OCI-LY3 (cell line): ENCODE results near the gene HTR7.

ENCODE experiments used
- H2AFZ ChIP-seq: fragments of 200-600, 300-600 bp; shearing (Covaris generic); 2 replicates; pipeline ENCODE4 v1.6.0; 2014; ENCODE audit warnings: antibody characterized with exemption, low read depth, low read length
- H3K27ac ChIP-seq: fragments of 200-600, 300-600 bp; sonication (generic); 2 replicates; pipeline ENCODE4 v1.5.1; 2014; ENCODE audit warnings: mild to moderate bottlenecking, low read length, moderate library complexity, mixed read lengths
- H3K27me3 ChIP-seq: fragments of 200-600, 300-600 bp; sonication (generic); 2 replicates; pipeline ENCODE4 v1.6.1; 2014; ENCODE audit warnings: low read depth, low read length, mixed read lengths
- H3K36me3 ChIP-seq: fragments of 200-600, 300-600 bp; sonication (generic); replicated peaks from 2 replicates; pipeline ENCODE3; 2014; ENCODE audit warnings: low read depth, low read length, mixed read lengths
- H3K4me1 ChIP-seq: fragments of 300-600, 200-600 bp; sonication (generic); 2 replicates; pipeline ENCODE4 v1.6.1; 2014; ENCODE audit warnings: low read length, mixed read lengths
- H3K4me2 ChIP-seq: fragments of 200-600, 300-600 bp; sonication (generic); 2 replicates; pipeline ENCODE4 v1.6.1; 2014; ENCODE audit warnings: low read length, mixed read lengths
- H3K4me3 ChIP-seq: fragments of 300-600, 200-600 bp; sonication (generic); 2 replicates; pipeline ENCODE4 v1.5.1; 2014; ENCODE audit warnings: antibody characterized with exemption, mild to moderate bottlenecking, low read length, moderate library complexity
- H3K79me2 ChIP-seq: fragments of 300-600, 200-600 bp; shearing (Covaris generic); 2 replicates; pipeline ENCODE4 v1.6.1; 2014; ENCODE audit warnings: mild to moderate bottlenecking, low read length, mixed read lengths
- H3K9ac ChIP-seq: fragments of 300-600, 200-600 bp; shearing (Covaris generic); 2 replicates; pipeline ENCODE4 v1.6.0; 2014; ENCODE audit warnings: mild to moderate bottlenecking, low read length, moderate library complexity
- H3K9me3 ChIP-seq: fragments of 200-600, 300-600 bp; shearing (Covaris generic); 2 replicates; pipeline ENCODE4 v1.6.1; 2014; ENCODE audit warnings: low read length, mixed read lengths; ENCODE audit not compliant: insufficient read depth
- H4K20me1 ChIP-seq: fragments of 200-600, 300-600 bp; sonication (generic); 2 replicates; pipeline ENCODE4 v1.6.1; 2016; ENCODE audit warnings: low read length, mixed read lengths; ENCODE audit not compliant: insufficient read depth
- EZH2phosphoT487 ChIP-seq: fragments of 200-600 bp; shearing (Covaris generic); IDR thresholded peaks from 2 replicates; pipeline ENCODE4 v1.6.1; 2018; ENCODE audit warnings: antibody characterized with exemption, mixed run types, low read depth
- TF ChIP-seq, protein P1 (sequence below): fragments of 200-600, 300-600 bp; sonication (generic); IDR thresholded peaks from 2 replicates; pipeline ENCODE4 v1.5.1; 2014; ENCODE audit warnings: antibody characterized with exemption, low read length, low read depth

The HTR7 gene

DNA sequence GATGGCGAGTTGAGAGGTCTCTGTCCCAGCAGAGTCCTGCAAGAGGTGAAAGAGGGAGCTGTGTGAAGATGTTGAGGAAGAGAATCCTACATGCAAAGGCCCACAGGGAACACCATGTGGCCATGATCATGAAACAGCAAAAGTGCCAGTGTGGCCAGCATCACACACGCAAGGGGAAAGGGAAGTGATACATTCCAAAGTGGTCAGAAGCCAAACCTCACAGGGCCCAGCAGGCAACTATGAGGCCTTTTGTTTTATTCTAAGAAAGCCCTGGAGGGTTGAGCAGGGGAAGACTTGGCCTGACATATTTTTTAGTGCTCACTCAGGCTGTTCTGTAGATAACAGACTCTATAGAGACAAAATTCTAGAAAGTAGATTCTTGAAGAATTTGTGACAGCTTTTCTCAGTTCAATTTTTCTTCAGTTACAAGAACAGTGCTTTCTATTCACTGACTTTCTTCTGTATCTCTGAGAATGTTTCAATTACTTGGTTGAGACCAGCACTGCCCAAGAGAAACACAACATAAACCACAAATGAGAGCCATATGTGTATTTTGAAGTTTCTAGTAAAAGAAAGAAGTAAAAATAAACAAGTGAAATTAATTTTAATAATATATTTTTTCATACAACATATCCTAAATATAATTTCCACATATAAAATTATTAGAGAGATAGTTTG is 82.3 kb downstream of the HTR7 start:
- no peak overlapping the region for H3K9ac ChIP-seq
- H3K4me3 ChIP-seq, result no peak overlapping the region
- H3K4me1 ChIP-seq, result 0 out of 2 replicates have a peak, but pooled peaks cover 2% of the 10 kb centered on the region
- no peaks in the 10 kb centered on the region for H3K27me3 ChIP-seq
- TF ChIP-seq, protein P1, sequence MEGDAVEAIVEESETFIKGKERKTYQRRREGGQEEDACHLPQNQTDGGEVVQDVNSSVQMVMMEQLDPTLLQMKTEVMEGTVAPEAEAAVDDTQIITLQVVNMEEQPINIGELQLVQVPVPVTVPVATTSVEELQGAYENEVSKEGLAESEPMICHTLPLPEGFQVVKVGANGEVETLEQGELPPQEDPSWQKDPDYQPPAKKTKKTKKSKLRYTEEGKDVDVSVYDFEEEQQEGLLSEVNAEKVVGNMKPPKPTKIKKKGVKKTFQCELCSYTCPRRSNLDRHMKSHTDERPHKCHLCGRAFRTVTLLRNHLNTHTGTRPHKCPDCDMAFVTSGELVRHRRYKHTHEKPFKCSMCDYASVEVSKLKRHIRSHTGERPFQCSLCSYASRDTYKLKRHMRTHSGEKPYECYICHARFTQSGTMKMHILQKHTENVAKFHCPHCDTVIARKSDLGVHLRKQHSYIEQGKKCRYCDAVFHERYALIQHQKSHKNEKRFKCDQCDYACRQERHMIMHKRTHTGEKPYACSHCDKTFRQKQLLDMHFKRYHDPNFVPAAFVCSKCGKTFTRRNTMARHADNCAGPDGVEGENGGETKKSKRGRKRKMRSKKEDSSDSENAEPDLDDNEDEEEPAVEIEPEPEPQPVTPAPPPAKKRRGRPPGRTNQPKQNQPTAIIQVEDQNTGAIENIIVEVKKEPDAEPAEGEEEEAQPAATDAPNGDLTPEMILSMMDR, result no peak
- TF ChIP-seq EZH2phosphoT487, result no peak
- H4K20me1 ChIP-seq, result no peaks in the 10 kb centered on the region
- H3K4me2 ChIP-seq, result no peak overlapping the region
- H3K36me3 ChIP-seq, result no peaks in the 10 kb centered on the region
- no peak overlapping the region for H2AFZ ChIP-seq
- H3K79me2 ChIP-seq, result no peaks in the 10 kb centered on the region
- no peaks in the 10 kb centered on the region for H3K9me3 ChIP-seq
- no peak overlapping the region for H3K27ac ChIP-seq

DNA sequence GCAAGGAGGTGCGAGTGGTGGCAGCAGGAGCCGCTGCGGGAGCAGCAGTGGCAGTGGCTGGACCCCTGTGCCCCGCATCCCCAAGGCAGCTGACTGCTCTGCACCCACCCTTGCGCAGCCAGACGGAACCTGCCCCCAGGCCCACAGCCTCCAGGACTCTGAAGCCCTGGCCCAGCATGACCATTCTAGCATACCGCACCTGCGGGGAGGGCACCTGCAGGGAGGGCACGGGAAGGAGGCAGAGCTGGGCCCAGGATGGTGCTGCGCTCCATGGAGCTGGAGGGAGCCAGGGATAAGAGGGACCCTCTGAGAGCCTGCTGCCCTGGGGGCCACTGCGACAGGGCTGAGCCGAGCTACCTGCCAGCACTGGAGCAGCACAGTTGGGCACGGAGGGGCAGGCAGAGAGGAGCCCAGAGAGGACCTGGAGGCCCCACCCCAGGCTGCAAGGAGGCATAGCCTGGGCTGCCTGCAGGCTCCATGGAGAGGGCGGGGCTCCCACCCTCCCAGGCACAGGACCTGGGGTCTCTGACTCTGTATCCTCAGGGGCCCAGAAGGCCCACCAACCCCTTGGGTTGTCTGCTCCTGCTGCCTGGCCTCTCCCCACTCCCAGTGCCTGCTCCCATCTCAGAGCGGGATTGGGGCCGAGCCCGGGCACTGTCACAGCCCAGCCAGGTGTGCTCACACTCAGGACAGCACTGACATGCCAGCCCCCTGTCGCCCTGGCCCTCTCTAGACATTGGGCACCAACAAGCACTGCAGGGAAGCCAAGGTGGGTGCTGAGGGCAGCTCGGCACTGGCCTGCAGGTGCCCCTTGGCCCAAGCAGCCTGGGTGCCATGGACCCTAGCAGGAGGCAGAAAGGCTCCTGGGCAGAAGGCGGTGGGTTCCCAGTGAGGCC is 87.6 kb downstream of the HTR7 start:
- H3K36me3 ChIP-seq, result no peaks in the 10 kb centered on the region
- H3K4me3 ChIP-seq, result no peak overlapping the region
- no peaks in the 10 kb centered on the region for H3K79me2 ChIP-seq
- H4K20me1 ChIP-seq, result no peaks in the 10 kb centered on the region
- no peaks in the 10 kb centered on the region for H3K4me1 ChIP-seq
- H2AFZ ChIP-seq, result no peak overlapping the region
- TF ChIP-seq, protein P1, result no peak
- no peak for TF ChIP-seq EZH2phosphoT487
- no peaks in the 10 kb centered on the region for H3K9me3 ChIP-seq
- H3K9ac ChIP-seq, result no peak overlapping the region
- no peak overlapping the region for H3K4me2 ChIP-seq
- H3K27me3 ChIP-seq, result no peaks in the 10 kb centered on the region
- no peak overlapping the region for H3K27ac ChIP-seq

GRCh38 chr10:90751107-90751997 is 106.5 kb downstream of the HTR7 start:
- Histone ChIP-seq H3K9me3 (no peaks in the 10 kb centered on the region), H3K9ac (no peak overlapping the region), H2AFZ (no peak overlapping the region), H3K36me3 (no peaks in the 10 kb centered on the region), H3K27ac (no peak overlapping the region), H3K4me3 (no peak overlapping the region), H3K79me2 (no peaks in the 10 kb centered on the region), H3K4me1 (0 out of 2 replicates have a peak, but pooled peaks cover 3% of the 10 kb centered on the region), H4K20me1 (no peaks in the 10 kb centered on the region), H3K4me2 (no peak overlapping the region), H3K27me3 (peaks cover 6% of the 10 kb centered on the region; the same call in 1 of the 2 replicates)
- TF ChIP-seq, protein P1, result peak; percentile 78
- TF ChIP-seq EZH2phosphoT487, result no peak
